Left kidney (tissue), 2 donors: ENCODE measurements around the gene NCF4. TPM values are rescaled to one million over a fixed set of nuclear protein-coding genes. Genes with fewer than 3 reads are reported as not detected.

Source experiments
- DNase-seq: peaks from one replicate; pipeline ENCODE4 v3.0.0-alpha.2; 2013
- polyA plus RNA-seq: library from polyadenylated mRNA; unstranded; fragments of 120-200 nt; gene quantifications from one replicate; pipeline ENCODE4 v1.2.1, GENCODE V29; 2013; ENCODE audit not compliant: insufficient read length

Gene NCF4
- polyA plus RNA-seq, 1 donor: 2.0 TPM

GRCh38 chr22:36864454-36865215 lies 3.8 kb downstream of the NCF4 start:
- no peak for DNase-seq

GRCh38 chr22:36865346-36865745 lies 4.5 kb downstream of the NCF4 start:
- peak; percentile 21 for DNase-seq

- DNase-seq: no peak
Observed at GRCh38 chr22:36867695-36868094, 6.9 kb downstream of the NCF4 start.

GRCh38 chr22:36868546-36869181 lies 7.9 kb downstream of the NCF4 start:
- DNase-seq: no peak

- DNase-seq: no peak
Observed at GRCh38 chr22:36870250-36870649, 9.4 kb downstream of the NCF4 start.

GRCh38 chr22:36871669-36872081 lies 10.9 kb downstream of the NCF4 start:
- no peak for DNase-seq

GRCh38 chr22:36872084-36872483 lies 11.3 kb downstream of the NCF4 start:
- no peak for DNase-seq

GRCh38 chr22:36872866-36873498 lies 12.2 kb downstream of the NCF4 start:
- DNase-seq: no peak

GRCh38 chr22:36873614-36874308 lies 13.0 kb downstream of the NCF4 start:
- DNase-seq: peak; percentile 42

GRCh38 chr22:36874309-36874696 lies 13.5 kb downstream of the NCF4 start:
- no peak for DNase-seq

GRCh38 chr22:36874736-36875135 lies 13.9 kb downstream of the NCF4 start:
- DNase-seq: no peak

- no peak for DNase-seq
Observed at GRCh38 chr22:36875741-36876140, 14.9 kb downstream of the NCF4 start.

- no peak for DNase-seq
Observed at GRCh38 chr22:36879775-36880174, 19.0 kb downstream of the NCF4 start.

GRCh38 chr22:36881504-36882245 lies 20.9 kb downstream of the NCF4 start:
- no peak for DNase-seq

GRCh38 chr22:36884349-36885158 lies 23.7 kb downstream of the NCF4 start:
- no peak for DNase-seq

- no peak for DNase-seq
Observed at GRCh38 chr22:36885474-36885873, 24.7 kb downstream of the NCF4 start.

GRCh38 chr22:36886016-36886415 lies 25.2 kb downstream of the NCF4 start:
- DNase-seq: no peak

GRCh38 chr22:36887162-36887561 lies 26.4 kb downstream of the NCF4 start:
- no peak for DNase-seq

- no peak for DNase-seq
Observed at GRCh38 chr22:36891646-36892045, 30.8 kb downstream of the NCF4 start.

GRCh38 chr22:36892292-36892691 lies 31.5 kb downstream of the NCF4 start:
- DNase-seq: no peak

GRCh38 chr22:36893262-36893661 lies 32.5 kb downstream of the NCF4 start:
- no peak for DNase-seq
